GM23248 (cell line): Measurements from ENCODE around the gene ACAA2.

Experiments
- EZH2 ChIP-seq: fragments of 200-600 bp; sonication (generic); IDR thresholded peaks from 2 replicates; pipeline ENCODE4 v1.6.1; 2018; ENCODE audit warnings: antibody characterized with exemption, mild to moderate bottlenecking; ENCODE audit not compliant: insufficient read depth, poor library complexity, severe bottlenecking
- EZH2phosphoT487 ChIP-seq: fragments of 200-600 bp; sonication (generic); IDR thresholded peaks from 2 replicates; pipeline ENCODE4 v1.6.1; 2018; ENCODE audit warnings: antibody characterized with exemption, moderate library complexity, mild to moderate bottlenecking, low read depth; ENCODE audit not compliant: insufficient read depth

GRCh38 chr18:49839012-49839411 lies 25.7 kb upstream of the ACAA2 start:
- TF ChIP-seq EZH2 (no peak), EZH2phosphoT487 (no peak)
